NT2/D1 (cell line): ENCODE results near the gene PTGDS.

ENCODE experiments used
- SUZ12 ChIP-seq: IDR thresholded peaks from 2 replicates; pipeline ENCODE4 v1.6.1; 2011; ENCODE audit not compliant: insufficient read length, insufficient read depth; ENCODE audit errors: extremely low read depth
- YY1 ChIP-seq: IDR thresholded peaks from 2 replicates; pipeline ENCODE4 v1.6.1; 2011; ENCODE audit not compliant: insufficient read length, insufficient read depth
- ZNF274 ChIP-seq: IDR thresholded peaks from 2 replicates; pipeline ENCODE4 v1.6.1; 2011; ENCODE audit warnings: mild to moderate bottlenecking, low read depth, low read length

DNA sequence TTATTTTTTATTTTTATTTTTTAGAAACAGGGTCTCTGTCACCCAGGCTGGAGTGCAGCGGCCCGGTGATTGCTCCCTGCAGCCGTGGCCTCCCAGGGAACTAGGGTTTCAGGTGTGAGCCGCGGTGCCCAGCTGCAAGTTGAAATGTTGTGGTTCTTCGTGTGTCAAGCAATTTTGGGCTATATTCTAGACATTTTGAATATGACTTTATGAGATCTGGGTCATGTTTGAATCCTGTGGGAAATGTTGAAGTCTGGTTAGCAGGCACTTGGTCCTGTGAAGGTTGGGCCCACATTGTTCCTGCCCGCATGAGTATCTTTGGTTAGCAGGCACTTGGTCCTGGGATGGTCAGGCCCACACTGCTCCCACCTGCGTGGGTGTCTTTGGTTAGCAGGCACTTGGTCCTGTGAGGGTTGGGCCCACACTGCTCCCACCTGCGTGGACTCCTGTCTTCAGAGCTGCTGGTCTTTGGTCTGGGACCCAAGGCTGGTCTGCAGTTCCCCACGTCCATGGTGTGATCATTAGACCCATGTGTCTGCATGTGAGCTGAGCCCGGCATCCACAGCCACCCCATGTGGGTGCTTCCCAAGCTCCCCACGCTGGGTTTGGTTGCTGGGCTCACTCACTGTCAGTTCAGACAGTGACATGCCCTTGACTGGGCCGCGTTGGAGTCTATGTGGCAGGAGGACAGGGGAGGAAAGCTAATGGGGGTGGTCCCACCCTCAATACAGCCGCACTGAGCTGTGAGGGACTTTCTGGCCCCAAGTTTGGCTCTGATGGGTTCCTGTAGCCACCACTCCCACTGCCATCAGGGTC lies 39.9 kb upstream of the PTGDS start:
- TF ChIP-seq YY1 (no peak), ZNF274 (no peak), SUZ12 (no peak)
